HepG2 (cell line): ENCODE measurements around the gene EXOSC9.

ENCODE experiments used
- ESRRA ChIP-seq: sonication (generic); formaldehyde crosslinking; IDR thresholded peaks from 2 replicates; pipeline ENCODE4 v1.5.1; 2020; ENCODE audit warnings: mild to moderate bottlenecking, low read depth, missing genetic modification reagents
- EZH2 ChIP-seq: conservative IDR thresholded peaks from 2 replicates; pipeline ENCODE4 v1.6.1; 2012; ENCODE audit warnings: mild to moderate bottlenecking, low read depth, low read length, moderate library complexity
- HDAC2 ChIP-seq: sonication (generic); formaldehyde crosslinking; IDR thresholded peaks from 2 replicates; pipeline ENCODE4 v1.4.0; 2020; ENCODE audit warnings: missing genetic modification reagents
- IKZF1 ChIP-seq: fragments of 450-650 bp; IDR thresholded peaks from 2 replicates; pipeline ENCODE4 v1.7.1; 2016
- NAIF1 ChIP-seq: sonication (generic); formaldehyde crosslinking; IDR thresholded peaks from 2 replicates; pipeline ENCODE4 v1.5.0; 2020; ENCODE audit warnings: mild to moderate bottlenecking, missing genetic modification reagents, borderline replicate concordance
- POLR2A ChIP-seq, 2 experiments: IDR thresholded peaks; 2 replicates each; pipeline ENCODE4 v1.6.1; 2011; ENCODE audit warnings: low read depth in 2 of 2, low read length in 2 of 2, mild to moderate bottlenecking in 1 of 2, moderate library complexity in 1 of 2; ENCODE audit not compliant: insufficient read depth in 1 of 2
- PPARG ChIP-seq: conservative IDR thresholded peaks from 2 replicates; pipeline ENCODE4 v1.6.1; 2016; ENCODE audit warnings: missing biosample characterization, missing genetic modification reagents
- RBM22 ChIP-seq: fragments of 200-400 bp; formaldehyde crosslinking; optimal IDR thresholded peaks from 2 replicates; pipeline ENCODE3; 2017; ENCODE audit warnings: mild to moderate bottlenecking, low read length, moderate library complexity
- RFX3 ChIP-seq: IDR thresholded peaks from 2 replicates; pipeline ENCODE4 v1.6.1; 2016; ENCODE audit warnings: missing biosample characterization, missing genetic modification reagents
- SRSF9 ChIP-seq: fragments of 200-400 bp; formaldehyde crosslinking; IDR thresholded peaks from 2 replicates; pipeline ENCODE4 v1.6.1; 2018; ENCODE audit warnings: borderline replicate concordance, mild to moderate bottlenecking, low read depth, low read length; ENCODE audit not compliant: insufficient read depth, poor library complexity, severe bottlenecking
- ZBTB25 ChIP-seq: IDR thresholded peaks from 2 replicates; pipeline ENCODE4 v1.6.1; 2018; ENCODE audit warnings: missing genetic modification reagents
- ZNF468 ChIP-seq: sonication (generic); formaldehyde crosslinking; IDR thresholded peaks from 2 replicates; pipeline ENCODE4 v1.8.0; 2022; ENCODE audit warnings: mild to moderate bottlenecking, moderate library complexity, missing genetic modification reagents

DNA sequence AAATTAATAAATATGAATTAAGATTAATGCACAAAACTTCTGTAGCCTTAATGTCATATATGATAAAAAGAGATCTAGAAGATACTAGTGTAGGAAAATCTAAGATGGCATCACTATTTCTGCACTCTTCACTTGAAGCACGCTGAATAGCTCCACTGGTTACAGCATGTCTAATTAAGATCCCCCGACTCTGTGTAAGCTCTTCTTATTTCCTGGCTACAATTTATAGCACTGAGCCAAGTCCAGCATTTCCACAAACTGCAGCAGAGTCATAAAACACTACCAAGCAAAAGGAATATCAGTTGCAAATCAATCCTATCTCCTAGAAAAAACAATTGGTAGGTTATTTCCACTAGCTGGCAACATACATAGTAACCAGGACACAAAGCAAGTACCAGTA, 23.8 kb downstream of the EXOSC9 start:
- TF ChIP-seq NAIF1 = no peak
- no peak for TF ChIP-seq SRSF9
- no peak for TF ChIP-seq ZNF468 (CRISPR knock-in tag)
- no peak for TF ChIP-seq RBM22
- no peak for TF ChIP-seq RFX3 (CRISPR knock-in tag)
- TF ChIP-seq ESRRA = no peak
- TF ChIP-seq IKZF1 = no peak
- TF ChIP-seq POLR2A (IDR thresholded peaks at IDR 0.05; ENCODE audit: insufficient read depth in 1 of 2, low read depth in 2 of 2, low read length in 2 of 2) = no peak
- no peak for TF ChIP-seq ZBTB25 (CRISPR knock-in tag)
- no peak for TF ChIP-seq PPARG
- no peak for TF ChIP-seq HDAC2
- TF ChIP-seq EZH2 = no peak
